Spleen (tissue), 11 donors: ENCODE data around the gene MESP2. TPM values are rescaled to one million over a fixed set of nuclear protein-coding genes. Genes with fewer than 3 reads are reported as not detected.

Experiments used
- DNase-seq: peaks from one replicate; pipeline ENCODE4 v3.0.0-alpha.2; 2020
- H3K27ac ChIP-seq, 8 donors: fragments of 200-600 bp; sonication (generic) in 7 of 8; 1 replicate in 4 of 8; 2 replicates in 4 of 8; pipeline versions ENCODE4 v1.5.0 to v1.8.0; 2016 to 2021; ENCODE audit warnings: inconsistent platforms in 4 of 8, mild to moderate bottlenecking in 4 of 8, moderate library complexity in 1 of 8
- H3K27me3 ChIP-seq, 7 donors: fragments of 200-600 bp; sonication (generic) in 6 of 7; replicated peaks in 1 of 7; 1 replicate in 4 of 7; 2 replicates in 3 of 7; pipeline versions ENCODE4 v1.5.0 to v1.8.0; 2016 to 2021; ENCODE audit warnings: inconsistent platforms in 3 of 7, mild to moderate bottlenecking in 1 of 7
- H3K36me3 ChIP-seq, 6 donors: fragments of 200-600 bp; sonication (generic) in 5 of 6; 1 replicate in 4 of 6; 2 replicates in 2 of 6; pipeline versions ENCODE4 v1.5.0 to v1.8.0; 2016 to 2021; ENCODE audit warnings: inconsistent platforms in 2 of 6
- H3K4me1 ChIP-seq, 6 donors: fragments of 200-600 bp; sonication (generic) in 5 of 6; 1 replicate in 3 of 6; 2 replicates in 3 of 6; pipeline versions ENCODE4 v1.5.0 to v1.8.0; 2016 to 2021; ENCODE audit warnings: inconsistent platforms in 3 of 6
- H3K4me3 ChIP-seq, 8 donors: fragments of 200-600 bp; sonication (generic) in 7 of 8; 1 replicate in 4 of 8; 2 replicates in 4 of 8; pipeline versions ENCODE4 v1.5.0 to v1.8.0; 2016 to 2021; ENCODE audit warnings: inconsistent platforms in 4 of 8, mild to moderate bottlenecking in 4 of 8, moderate library complexity in 2 of 8
- H3K9me3 ChIP-seq, 8 donors: fragments of 200-600 bp; sonication (generic) in 7 of 8; 1 replicate in 4 of 8; 2 replicates in 4 of 8; pipeline versions ENCODE4 v1.5.0 to v1.8.0; 2016 to 2021; ENCODE audit warnings: inconsistent platforms in 4 of 8
- POLR2A ChIP-seq, 3 donors: fragments of 450-650 bp; IDR thresholded peaks; one replicate each; pipeline ENCODE4 v1.5.1; 2017; ENCODE audit warnings: antibody characterized with exemption in 3 of 3, mild to moderate bottlenecking in 1 of 3
- POLR2AphosphoS5 ChIP-seq, 3 donors: sonication (generic); formaldehyde crosslinking; IDR thresholded peaks; one replicate each; pipeline ENCODE4 v1.5.1; 2017; ENCODE audit warnings: antibody characterized with exemption in 3 of 3
- WGBS, 5 donors: extraction: QIAGEN DNeasy Blood & Tissue Kit in 3 of 5; methylation state at CpG; one replicate each; pipeline versions ENCODE4 v1.1.5 to v1.1.7; 2013 to 2018; 5-methylcytosine and 5-hydroxymethylcytosine counted together
- intact Hi-C: fragments of 100-400 bp; cut with DNase I; formaldehyde crosslinking; loops from one replicate; pipeline ENCODE4 v1.15.0; 2023; ENCODE audit warnings: low total_unique reads
- polyA plus RNA-seq, 3 donors: library from polyadenylated mRNA; stranded (reverse); fragments of 200-250 nt; gene quantifications; one replicate each; pipeline ENCODE4 v1.2.1, GENCODE V29; 2013
- total RNA-seq, 7 donors: library from RNA; depleted of rRNA in 3 of 7; stranded (reverse); fragments of >200 nt in 3 of 7; fragmentation: NEBNext Ultra II Directional in 4 of 7; extraction: Animal tissue kit (Norgen Biotek cat#: 25700) in 4 of 7; gene quantifications; one replicate each; pipeline versions ENCODE4 v1.1.0 to v1.2.1, GENCODE V29; 2016 to 2021
- TF ChIP-seq, protein P1 (sequence below), 11 experiments: fragments of 200-600 bp in 7 of 11; fragments of 450-650 bp in 4 of 11; sonication (generic) in 4 of 11; IDR thresholded peaks in 8 of 11; conservative IDR thresholded peaks in 3 of 11; 1 replicate in 7 of 11; 2 replicates in 4 of 11; pipeline versions ENCODE4 v1.4.0 to v1.8.0; 2016 to 2021; ENCODE audit warnings: antibody characterized with exemption in 11 of 11, inconsistent platforms in 4 of 11, mild to moderate bottlenecking in 1 of 11
- donor health status: healthy with polysubstance abuse.
- donor health status: DM: no; HTN: no; CAD: no; lungs with moderate emphysema.
- donor health status: DM: no; HTN: no; CAD: no.
- donor health status: Bipolar disorder and iron deficiency.
- donor health status: healthy.
- donor health status: DM: no; HTN: no; CAD: no.
- donor health status: DM: yes; HTN: yes; CAD: no.

MESP2 gene
- total and polyA plus RNA-seq, 10 donors: 0.05 TPM; not detected in 9

DNA sequence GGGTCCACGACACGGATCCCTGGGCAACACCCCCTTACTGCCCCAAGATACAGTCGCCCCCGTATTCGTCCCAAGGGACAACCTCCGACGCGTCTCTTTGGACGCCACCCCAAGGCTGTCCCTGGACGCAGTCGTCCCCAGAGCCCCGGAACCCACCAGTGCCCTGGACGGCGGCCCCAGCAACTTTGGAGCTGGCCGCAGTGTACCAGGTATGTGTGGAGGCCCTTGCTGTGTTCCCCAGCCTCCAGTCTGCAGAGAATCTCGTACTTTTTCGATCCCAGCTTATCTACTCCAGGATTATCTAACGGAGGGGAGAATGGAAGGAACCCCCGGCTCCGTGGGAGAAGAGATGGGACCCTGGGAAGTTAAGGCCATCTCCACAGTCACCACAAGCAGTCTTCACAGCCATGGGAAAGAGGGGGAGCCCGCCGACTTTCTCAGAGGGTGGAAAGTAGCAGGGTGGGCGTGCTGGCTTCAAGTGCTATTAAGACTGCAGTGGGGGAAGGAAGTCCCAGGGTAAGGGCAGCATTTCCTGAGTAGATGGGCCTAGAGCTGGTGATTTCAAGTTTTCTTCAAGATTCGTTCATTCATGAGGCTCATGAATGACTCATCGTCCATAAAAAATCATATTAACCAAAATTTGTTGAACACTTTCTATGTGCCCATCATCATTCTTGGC is 1.1 kb downstream of the MESP2 start:
- intact Hi-C loops: no loop called here
- Histone ChIP-seq H3K36me3 (no peaks in the 10 kb centered on the region), H3K27ac (no peak overlapping the region), H3K4me3 (peak overlapping the region in 5 of 8 donors; percentile 30 to 71 (median 47)), H3K4me1 (peaks cover 0 to 40% (median 30%) of the 10 kb centered on the region in 6 donors), H3K27me3 (peaks cover 0 to 48% (median 13%) of the 10 kb centered on the region in 7 donors), H3K9me3 (no peaks in the 10 kb centered on the region)
- peak; percentile 75 for DNase-seq
- WGBS, 5 donors: 51 to 61% (median 58%) methylated on average over 23 to 25 of the region's 25 CpGs
- TF ChIP-seq POLR2AphosphoS5 (IDR thresholded peaks at IDR 0.05) (no peak), POLR2A (IDR thresholded peaks at IDR 0.05) (no peak)
- TF ChIP-seq, protein P1, sequence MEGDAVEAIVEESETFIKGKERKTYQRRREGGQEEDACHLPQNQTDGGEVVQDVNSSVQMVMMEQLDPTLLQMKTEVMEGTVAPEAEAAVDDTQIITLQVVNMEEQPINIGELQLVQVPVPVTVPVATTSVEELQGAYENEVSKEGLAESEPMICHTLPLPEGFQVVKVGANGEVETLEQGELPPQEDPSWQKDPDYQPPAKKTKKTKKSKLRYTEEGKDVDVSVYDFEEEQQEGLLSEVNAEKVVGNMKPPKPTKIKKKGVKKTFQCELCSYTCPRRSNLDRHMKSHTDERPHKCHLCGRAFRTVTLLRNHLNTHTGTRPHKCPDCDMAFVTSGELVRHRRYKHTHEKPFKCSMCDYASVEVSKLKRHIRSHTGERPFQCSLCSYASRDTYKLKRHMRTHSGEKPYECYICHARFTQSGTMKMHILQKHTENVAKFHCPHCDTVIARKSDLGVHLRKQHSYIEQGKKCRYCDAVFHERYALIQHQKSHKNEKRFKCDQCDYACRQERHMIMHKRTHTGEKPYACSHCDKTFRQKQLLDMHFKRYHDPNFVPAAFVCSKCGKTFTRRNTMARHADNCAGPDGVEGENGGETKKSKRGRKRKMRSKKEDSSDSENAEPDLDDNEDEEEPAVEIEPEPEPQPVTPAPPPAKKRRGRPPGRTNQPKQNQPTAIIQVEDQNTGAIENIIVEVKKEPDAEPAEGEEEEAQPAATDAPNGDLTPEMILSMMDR (IDR thresholded peaks at IDR 0.05 in 8 of 11, conservative IDR thresholded peaks at IDR 0.05 in 3 of 11): no peak

DNA sequence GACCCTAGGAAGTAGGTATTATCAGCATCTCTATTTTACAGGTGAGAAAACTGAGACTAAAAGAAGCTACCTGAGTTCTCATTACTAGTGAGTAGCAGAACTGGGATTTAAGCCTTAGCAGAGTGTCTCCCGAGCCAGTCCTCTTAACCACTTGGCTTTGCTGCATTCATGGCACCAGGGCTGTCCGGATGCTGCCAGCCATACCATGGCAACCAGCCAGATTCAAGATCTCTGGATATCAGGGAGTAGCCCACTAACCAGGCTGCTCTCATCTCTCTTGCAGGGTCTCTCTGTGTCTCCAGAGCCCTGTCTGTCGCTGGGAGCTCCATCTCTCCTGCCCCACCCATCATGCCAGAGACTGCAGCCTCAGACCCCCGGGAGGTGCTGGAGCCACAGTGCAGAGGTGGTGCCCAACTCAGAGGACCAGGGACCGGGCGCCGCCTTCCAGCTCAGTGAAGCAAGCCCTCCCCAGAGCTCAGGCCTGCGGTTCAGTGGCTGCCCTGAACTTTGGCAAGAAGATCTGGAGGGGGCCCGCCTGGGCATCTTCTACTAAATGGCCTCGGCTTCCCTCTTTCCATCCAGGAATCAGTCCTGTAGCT is 1.7 kb downstream of the MESP2 start:
- peaks cover 0 to 46% (median 32%) of the 10 kb centered on the region in 6 donors for H3K4me1 ChIP-seq
- no peak overlapping the region for H3K27ac ChIP-seq
- no peaks in the 10 kb centered on the region for H3K9me3 ChIP-seq
- TF ChIP-seq POLR2A (IDR thresholded peaks at IDR 0.05) (no peak), POLR2AphosphoS5 (IDR thresholded peaks at IDR 0.05) (no peak)
- TF ChIP-seq, protein P1 (IDR thresholded peaks at IDR 0.05 in 8 of 11, conservative IDR thresholded peaks at IDR 0.05 in 3 of 11): no peak
- intact Hi-C loops: no loop called here
- WGBS, 5 donors: 89 to 95% (median 93%) methylated on average over 5 to 10 of the region's 10 CpGs
- H3K27me3 ChIP-seq: peaks cover 0 to 48% (median 13%) of the 10 kb centered on the region in 7 donors
- no peaks in the 10 kb centered on the region for H3K36me3 ChIP-seq
- DNase-seq: peak; percentile 69
- no peak overlapping the region for H3K4me3 ChIP-seq

DNA sequence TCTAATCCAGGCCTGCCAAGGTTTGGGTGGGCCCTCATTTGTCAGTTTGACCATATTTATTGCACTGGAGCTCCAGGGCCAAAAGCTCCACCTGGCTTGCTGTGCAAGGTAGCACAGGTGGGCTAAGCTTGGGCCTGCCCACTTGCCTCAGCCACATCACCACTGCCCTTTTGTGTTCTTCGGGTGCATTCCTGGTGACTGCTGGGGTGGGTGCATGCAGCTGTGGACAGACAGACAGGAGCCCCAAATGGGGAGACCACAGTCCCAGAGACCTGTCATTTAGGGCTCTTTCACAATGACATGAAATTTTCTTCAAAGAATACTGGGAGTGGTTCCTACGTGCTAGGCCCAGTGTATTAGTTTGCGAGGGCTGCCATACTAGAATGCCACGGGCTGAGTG is 2.7 kb downstream of the MESP2 start:
- Histone ChIP-seq H3K9me3 (no peaks in the 10 kb centered on the region), H3K27ac (no peak overlapping the region), H3K36me3 (no peaks in the 10 kb centered on the region), H3K4me3 (no peak overlapping the region), H3K27me3 (peaks cover 0 to 48% (median 13%) of the 10 kb centered on the region in 7 donors), H3K4me1 (peaks cover 0 to 56% (median 33%) of the 10 kb centered on the region in 6 donors)
- 76 to 90% (median 88%) methylated on average over 4 of the region's 4 CpGs for WGBS, 5 donors
- peak; percentile 28 for DNase-seq
- intact Hi-C loops: no loop called here
- TF ChIP-seq POLR2A (IDR thresholded peaks at IDR 0.05) (no peak), POLR2AphosphoS5 (IDR thresholded peaks at IDR 0.05) (no peak)
- TF ChIP-seq, protein P1 (IDR thresholded peaks at IDR 0.05 in 8 of 11, conservative IDR thresholded peaks at IDR 0.05 in 3 of 11): no peak

DNA sequence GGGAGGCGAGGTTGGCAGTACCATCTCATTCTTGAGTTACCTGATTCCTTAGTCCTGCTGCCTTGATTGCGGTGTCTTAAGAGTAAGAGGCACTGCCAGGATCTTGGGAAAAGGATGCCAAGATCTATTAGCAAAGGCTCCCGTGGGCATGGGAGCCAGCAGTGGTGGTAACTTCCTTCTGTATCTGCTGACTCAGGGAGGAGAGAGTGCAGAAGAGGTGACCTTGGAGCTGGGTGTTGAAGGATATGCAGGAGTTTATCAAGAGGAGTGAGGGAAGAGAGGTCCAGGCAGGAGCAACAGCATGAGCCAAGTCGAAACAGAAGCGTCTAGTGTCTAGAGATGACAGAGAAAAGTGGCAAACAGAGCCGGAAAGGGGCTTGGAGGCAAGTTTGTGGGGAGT is 4.5 kb downstream of the MESP2 start:
- intact Hi-C loops: no loop called here
- H3K36me3 ChIP-seq: peaks cover 0 to 16% (median 0%) of the 10 kb centered on the region in 6 donors
- H3K4me1 ChIP-seq: peaks cover 0 to 54% (median 33%) of the 10 kb centered on the region in 6 donors
- no peak overlapping the region for H3K4me3 ChIP-seq
- H3K27ac ChIP-seq: peak overlapping the region in 1 of 8 donors; percentile 48
- DNase-seq: peak; percentile 4
- no peaks in the 10 kb centered on the region for H3K9me3 ChIP-seq
- WGBS, 5 donors: 61 to 76% (median 74%) methylated on average over 6 of the region's 6 CpGs
- peaks cover 0 to 38% (median 11%) of the 10 kb centered on the region in 7 donors for H3K27me3 ChIP-seq
- TF ChIP-seq, protein P1 (IDR thresholded peaks at IDR 0.05 in 8 of 11, conservative IDR thresholded peaks at IDR 0.05 in 3 of 11): no peak
- TF ChIP-seq POLR2A (IDR thresholded peaks at IDR 0.05) (no peak), POLR2AphosphoS5 (IDR thresholded peaks at IDR 0.05) (no peak)
